HL-60 (cell line): Measurements from ENCODE around the gene CFAP90.

Experiments used
- DNase-seq, 2 experiments: peaks; one replicate each; pipeline ENCODE4 v3.0.0-alpha.2; 2010 to 2020; ENCODE audit warnings: low read depth in 1 of 2, low spot score in 1 of 2
- H3K27ac ChIP-seq: fragments of 250-450 bp; sonication (Bioruptor Pico); replicated peaks from 2 replicates; pipeline ENCODE4 v1.5.1; 2020; ENCODE audit warnings: mild to moderate bottlenecking, moderate library complexity
- H3K27me3 ChIP-seq: fragments of 250-450 bp; sonication (Bioruptor Pico); 2 replicates; pipeline ENCODE4 v1.5.1; 2021; ENCODE audit warnings: mild to moderate bottlenecking, moderate library complexity; ENCODE audit not compliant: insufficient read depth, poor library complexity, severe bottlenecking
- H3K4me3 ChIP-seq: replicated peaks from 2 replicates; pipeline ENCODE4 v1.5.1; 2011; ENCODE audit warnings: mild to moderate bottlenecking, control low read depth, low read length; ENCODE audit not compliant: insufficient read depth
- GABPA ChIP-seq: IDR thresholded peaks from 2 replicates; pipeline ENCODE4 v1.6.1; 2012; ENCODE audit warnings: low read depth
- POLR2AphosphoS5 ChIP-seq: IDR thresholded peaks from 2 replicates; pipeline ENCODE4 v1.6.1; 2012; ENCODE audit warnings: low read depth
- SPI1 ChIP-seq: IDR thresholded peaks from 2 replicates; pipeline ENCODE4 v1.6.1; 2012; ENCODE audit warnings: low read depth, mild to moderate bottlenecking, borderline replicate concordance
- TF ChIP-seq, protein P1 (sequence below): IDR thresholded peaks from 2 replicates; pipeline ENCODE4 v1.6.1; 2012; ENCODE audit warnings: low read depth; ENCODE audit not compliant: insufficient replicate concordance
- TF ChIP-seq, protein P2 (sequence below): IDR thresholded peaks from one replicate; pipeline ENCODE4 v1.5.1; 2011; ENCODE audit warnings: low read length, control low read depth, inconsistent platforms; ENCODE audit not compliant: insufficient read depth

CFAP90 gene

DNA sequence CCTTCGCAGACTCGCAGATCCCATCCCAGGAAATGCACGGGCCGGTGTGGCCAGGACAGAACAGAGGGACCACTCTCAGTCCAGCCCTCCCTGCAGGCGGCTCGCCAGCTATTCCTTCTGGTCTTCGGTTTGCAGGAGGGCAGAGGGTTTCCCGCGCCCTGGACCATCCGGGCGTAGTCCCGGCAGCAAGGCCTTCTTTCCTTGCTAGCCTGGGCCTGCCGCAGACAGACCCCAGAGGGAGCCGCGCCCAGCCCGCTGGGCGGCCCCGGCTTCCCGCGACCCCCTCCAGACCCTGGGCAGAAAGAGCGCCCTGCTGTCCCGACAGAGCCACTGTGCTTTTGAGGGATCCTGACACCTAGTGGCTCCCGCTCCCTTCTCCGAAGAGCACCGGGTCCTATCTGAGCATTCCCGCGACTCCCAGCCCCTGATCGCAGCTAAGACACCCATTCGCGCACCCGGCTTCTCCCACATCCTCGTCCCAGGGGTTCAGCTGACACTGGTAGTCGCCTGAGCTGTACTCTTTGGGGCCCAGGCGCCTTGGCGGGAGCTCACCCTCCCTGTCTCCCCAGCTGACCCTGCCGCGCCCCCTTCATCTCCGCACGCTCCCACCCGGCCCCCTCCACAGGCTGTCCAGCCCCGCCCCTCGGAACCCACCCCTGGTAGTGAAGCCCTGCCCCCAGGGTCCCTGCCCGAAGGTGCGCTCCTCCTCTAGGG, 1.1 kb downstream of the CFAP90 start:
- no peak for DNase-seq
- H3K27ac ChIP-seq: no peak overlapping the region
- H3K27me3 ChIP-seq: peaks cover 20% of the 10 kb centered on the region
- no peak for TF ChIP-seq POLR2AphosphoS5
- TF ChIP-seq GABPA: no peak
- TF ChIP-seq, protein P1, sequence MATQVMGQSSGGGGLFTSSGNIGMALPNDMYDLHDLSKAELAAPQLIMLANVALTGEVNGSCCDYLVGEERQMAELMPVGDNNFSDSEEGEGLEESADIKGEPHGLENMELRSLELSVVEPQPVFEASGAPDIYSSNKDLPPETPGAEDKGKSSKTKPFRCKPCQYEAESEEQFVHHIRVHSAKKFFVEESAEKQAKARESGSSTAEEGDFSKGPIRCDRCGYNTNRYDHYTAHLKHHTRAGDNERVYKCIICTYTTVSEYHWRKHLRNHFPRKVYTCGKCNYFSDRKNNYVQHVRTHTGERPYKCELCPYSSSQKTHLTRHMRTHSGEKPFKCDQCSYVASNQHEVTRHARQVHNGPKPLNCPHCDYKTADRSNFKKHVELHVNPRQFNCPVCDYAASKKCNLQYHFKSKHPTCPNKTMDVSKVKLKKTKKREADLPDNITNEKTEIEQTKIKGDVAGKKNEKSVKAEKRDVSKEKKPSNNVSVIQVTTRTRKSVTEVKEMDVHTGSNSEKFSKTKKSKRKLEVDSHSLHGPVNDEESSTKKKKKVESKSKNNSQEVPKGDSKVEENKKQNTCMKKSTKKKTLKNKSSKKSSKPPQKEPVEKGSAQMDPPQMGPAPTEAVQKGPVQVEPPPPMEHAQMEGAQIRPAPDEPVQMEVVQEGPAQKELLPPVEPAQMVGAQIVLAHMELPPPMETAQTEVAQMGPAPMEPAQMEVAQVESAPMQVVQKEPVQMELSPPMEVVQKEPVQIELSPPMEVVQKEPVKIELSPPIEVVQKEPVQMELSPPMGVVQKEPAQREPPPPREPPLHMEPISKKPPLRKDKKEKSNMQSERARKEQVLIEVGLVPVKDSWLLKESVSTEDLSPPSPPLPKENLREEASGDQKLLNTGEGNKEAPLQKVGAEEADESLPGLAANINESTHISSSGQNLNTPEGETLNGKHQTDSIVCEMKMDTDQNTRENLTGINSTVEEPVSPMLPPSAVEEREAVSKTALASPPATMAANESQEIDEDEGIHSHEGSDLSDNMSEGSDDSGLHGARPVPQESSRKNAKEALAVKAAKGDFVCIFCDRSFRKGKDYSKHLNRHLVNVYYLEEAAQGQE: no peak
- TF ChIP-seq SPI1: no peak
- TF ChIP-seq, protein P2, sequence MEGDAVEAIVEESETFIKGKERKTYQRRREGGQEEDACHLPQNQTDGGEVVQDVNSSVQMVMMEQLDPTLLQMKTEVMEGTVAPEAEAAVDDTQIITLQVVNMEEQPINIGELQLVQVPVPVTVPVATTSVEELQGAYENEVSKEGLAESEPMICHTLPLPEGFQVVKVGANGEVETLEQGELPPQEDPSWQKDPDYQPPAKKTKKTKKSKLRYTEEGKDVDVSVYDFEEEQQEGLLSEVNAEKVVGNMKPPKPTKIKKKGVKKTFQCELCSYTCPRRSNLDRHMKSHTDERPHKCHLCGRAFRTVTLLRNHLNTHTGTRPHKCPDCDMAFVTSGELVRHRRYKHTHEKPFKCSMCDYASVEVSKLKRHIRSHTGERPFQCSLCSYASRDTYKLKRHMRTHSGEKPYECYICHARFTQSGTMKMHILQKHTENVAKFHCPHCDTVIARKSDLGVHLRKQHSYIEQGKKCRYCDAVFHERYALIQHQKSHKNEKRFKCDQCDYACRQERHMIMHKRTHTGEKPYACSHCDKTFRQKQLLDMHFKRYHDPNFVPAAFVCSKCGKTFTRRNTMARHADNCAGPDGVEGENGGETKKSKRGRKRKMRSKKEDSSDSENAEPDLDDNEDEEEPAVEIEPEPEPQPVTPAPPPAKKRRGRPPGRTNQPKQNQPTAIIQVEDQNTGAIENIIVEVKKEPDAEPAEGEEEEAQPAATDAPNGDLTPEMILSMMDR: no peak
- H3K4me3 ChIP-seq: no peak overlapping the region

DNA sequence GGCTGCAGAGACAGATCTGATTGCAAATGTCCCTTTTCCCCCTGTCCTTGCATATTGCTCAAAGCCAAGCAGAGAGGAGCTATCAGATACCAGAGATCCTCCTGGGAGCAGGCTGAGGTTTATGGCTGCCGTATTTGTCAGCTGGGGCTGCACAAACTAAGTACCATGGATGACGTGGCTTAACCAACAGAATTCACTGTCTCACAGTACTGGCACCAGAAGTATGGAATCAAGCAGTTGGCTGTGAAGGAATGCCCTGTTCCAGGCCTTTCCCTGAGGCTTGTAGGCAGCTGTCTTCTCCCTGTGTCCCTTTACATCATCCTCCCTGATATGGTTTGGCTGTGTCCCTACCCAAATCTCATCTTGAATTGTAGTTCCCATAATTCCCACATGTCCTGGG, 2.6 kb downstream of the CFAP90 start:
- Histone ChIP-seq H3K27ac (no peak overlapping the region), H3K27me3 (peaks cover 22% of the 10 kb centered on the region), H3K4me3 (no peak overlapping the region)
- no peak for DNase-seq
- TF ChIP-seq, protein P2: no peak
- TF ChIP-seq GABPA: no peak
- no peak for TF ChIP-seq SPI1
- TF ChIP-seq POLR2AphosphoS5: no peak
- TF ChIP-seq, protein P1: no peak

DNA sequence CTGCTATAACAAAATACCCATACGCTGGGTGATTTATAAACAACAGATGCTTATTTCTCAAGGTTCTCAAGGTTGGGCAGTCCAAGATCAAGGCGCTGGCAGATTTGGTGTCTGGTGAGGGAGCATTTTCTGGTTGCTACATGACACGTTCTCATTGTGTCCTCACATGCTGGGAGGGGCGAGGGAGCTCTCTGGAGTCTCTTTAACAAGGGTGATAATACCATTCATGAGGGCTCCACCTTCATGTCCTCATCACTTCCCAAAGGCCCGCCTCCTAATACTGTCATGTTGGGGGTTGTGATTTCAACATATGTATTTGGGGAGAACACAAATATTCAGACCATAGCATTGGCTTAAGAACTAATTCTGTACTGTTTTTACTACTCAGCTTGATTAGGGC, 4.6 kb downstream of the CFAP90 start:
- Histone ChIP-seq H3K4me3 (no peak overlapping the region), H3K27ac (no peak overlapping the region), H3K27me3 (peaks cover 23% of the 10 kb centered on the region)
- DNase-seq: no peak
- TF ChIP-seq, protein P1: no peak
- TF ChIP-seq GABPA: no peak
- TF ChIP-seq SPI1: no peak
- TF ChIP-seq, protein P2: no peak
- TF ChIP-seq POLR2AphosphoS5: no peak
